Ovary (tissue), 9 donors: ENCODE measurements around the gene S100A13. TPM values are rescaled to one million over a fixed set of nuclear protein-coding genes. Genes with fewer than 3 reads are reported as not detected.

ENCODE experiments used
- DNase-seq, 5 donors: peaks; one replicate each; pipeline ENCODE4 v3.0.0-alpha.2; 2019 to 2020
- H3K27ac ChIP-seq, 2 donors: fragments of 200-600 bp; one replicate each; pipeline versions ENCODE4 v1.5.1 to v1.8.0; 2019 to 2022
- H3K27me3 ChIP-seq: fragments of 200-600 bp; one replicate; pipeline ENCODE4 v1.8.0; 2022
- H3K36me3 ChIP-seq: fragments of 200-600 bp; sonication (generic); one replicate; pipeline ENCODE4 v1.5.1; 2019
- H3K4me1 ChIP-seq: one replicate; pipeline ENCODE4 v1.8.1; 2013; ENCODE audit warnings: mild to moderate bottlenecking, moderate library complexity; ENCODE audit not compliant: insufficient read depth
- H3K4me3 ChIP-seq: fragments of 200-600 bp; sonication (generic); one replicate; pipeline ENCODE4 v1.5.1; 2017
- H3K9me3 ChIP-seq, 2 donors: fragments of 200-600 bp in 1 of 2; sonication (generic) in 1 of 2; one replicate each; pipeline versions ENCODE4 v1.5.1 to v1.8.1; 2013 to 2019; ENCODE audit warnings: mild to moderate bottlenecking in 1 of 2, moderate library complexity in 1 of 2
- CTCF ChIP-seq, 3 donors: fragments of 450-650 bp in 2 of 3; fragments of 200-600 bp in 1 of 3; IDR thresholded peaks; one replicate each; pipeline versions ENCODE4 v1.5.1 to v1.8.0; 2016 to 2022; ENCODE audit warnings: antibody characterized with exemption in 3 of 3, mild to moderate bottlenecking in 1 of 3
- EP300 ChIP-seq: sonication (generic); formaldehyde crosslinking; IDR thresholded peaks from one replicate; pipeline ENCODE4 v1.6.1; 2017; ENCODE audit warnings: antibody characterized with exemption
- POLR2A ChIP-seq: fragments of 450-650 bp; IDR thresholded peaks from one replicate; pipeline ENCODE4 v1.6.1; 2017; ENCODE audit warnings: antibody characterized with exemption, mild to moderate bottlenecking, moderate library complexity
- WGBS, 3 donors: extraction: QIAGEN DNeasy Blood & Tissue Kit in 1 of 3; methylation state at CpG; one replicate each; pipeline versions ENCODE4 v1.1.5 to v1.1.7; 2013 to 2017; 5-methylcytosine and 5-hydroxymethylcytosine counted together
- intact Hi-C, 4 donors: fragments of 100-400 bp; cut with DNase I; formaldehyde crosslinking; loops; one replicate each; pipeline versions ENCODE4 v1.11.0 to v1.15.1; 2022 to 2023
- polyA plus RNA-seq, 2 donors: library from polyadenylated mRNA; stranded (reverse); fragments of 200-250 nt in 1 of 2; fragments of 350-450 nt in 1 of 2; fragmentation: Illumina TruSeq in 1 of 2; extraction: RNeasy Lipid Tissue Mini Kit (QIAGEN cat#74804) in 1 of 2; gene quantifications; one replicate each; pipeline ENCODE4 v1.2.3, GENCODE V29; 2013 to 2014
- total RNA-seq, 7 donors: library from RNA; depleted of rRNA in 2 of 7; stranded (reverse); fragments of >200 nt in 2 of 7; fragmentation: NEBNext Ultra II Directional in 3 of 7; extraction: Animal tissue kit (Norgen Biotek cat#: 25700) in 3 of 7; gene quantifications; one replicate each; pipeline versions ENCODE4 v1.1.0 to v1.2.4, GENCODE V29; 2016 to 2023
- donor health status: DM: no; HTN: no; CAD: no; lungs with moderate emphysema.
- donor health status: DM: no; HTN: no; CAD: no.
- donor health status: Bipolar disorder and iron deficiency.
- donor health status: DM: yes; HTN: yes; CAD: no.
- donor health status: DM: no; HTN: no; CAD: no.
- donor health status: DM: yes; HTN: yes; CAD: no.

S100A13 gene
- total and polyA plus RNA-seq, 9 donors: 73.2 to 560 (median 125) TPM

- TF ChIP-seq CTCF (IDR thresholded peaks at IDR 0.05) (no peak), POLR2A (no peak), EP300 (no peak)
- H3K27ac ChIP-seq: no peak overlapping the region
- intact Hi-C loops: loop anchor here in 1 of 4 donors (10.0 kb wide), 1 partner anchor 50 kb away; no protein-coding TSS in a partner anchor
- peaks cover 3% of the 10 kb centered on the region for H3K4me1 ChIP-seq
- WGBS, 3 donors: 82 to 87% (median 86%) methylated on average over 10 of the region's 10 CpGs
- no peaks in the 10 kb centered on the region for H3K9me3 ChIP-seq
- no peaks in the 10 kb centered on the region for H3K36me3 ChIP-seq
- no peaks in the 10 kb centered on the region for H3K27me3 ChIP-seq
- DNase-seq: peak in 1 of 5 donors; percentile 8
- H3K4me3 ChIP-seq: no peak overlapping the region
Observed at GRCh38 chr1:153624965-153625611, 2.2 kb downstream of the S100A13 start.

GRCh38 chr1:153623101-153623500 is 4.2 kb downstream of the S100A13 start:
- Histone ChIP-seq H3K4me3 (no peak overlapping the region), H3K27ac (no peak overlapping the region), H3K4me1 (peaks cover 3% of the 10 kb centered on the region), H3K27me3 (no peaks in the 10 kb centered on the region), H3K9me3 (no peaks in the 10 kb centered on the region), H3K36me3 (no peaks in the 10 kb centered on the region)
- intact Hi-C loops: loop anchor here in 1 of 4 donors (10.0 kb wide), 1 partner anchor 48 kb away; no protein-coding TSS in a partner anchor
- DNase-seq: peak in 1 of 5 donors; percentile 1
- no peak for TF ChIP-seq EP300
- no peak for TF ChIP-seq CTCF (IDR thresholded peaks at IDR 0.05)
- TF ChIP-seq POLR2A: no peak
- WGBS, 3 donors: 78 to 87% (median 84%) methylated on average over 7 of the region's 7 CpGs

- H3K4me3 ChIP-seq: no peak overlapping the region
- intact Hi-C loops: loop anchor here in 1 of 4 donors (5.0 kb wide), 1 partner anchor 37 kb away; no protein-coding TSS in a partner anchor
- WGBS, 3 donors: 93 to 100% (median 93%) methylated on average over 6 of the region's 6 CpGs
- H3K4me1 ChIP-seq: peaks cover 9% of the 10 kb centered on the region
- H3K27ac ChIP-seq: no peak overlapping the region
- TF ChIP-seq CTCF (IDR thresholded peaks at IDR 0.05): no peak
- no peak for TF ChIP-seq EP300
- TF ChIP-seq POLR2A: no peak
- no peaks in the 10 kb centered on the region for H3K36me3 ChIP-seq
- no peaks in the 10 kb centered on the region for H3K27me3 ChIP-seq
- H3K9me3 ChIP-seq: no peaks in the 10 kb centered on the region
- DNase-seq: peak in 1 of 5 donors; percentile 24
Observed at GRCh38 chr1:153619171-153619570, 8.1 kb downstream of the S100A13 start.

GRCh38 chr1:153617663-153618062 is 9.6 kb downstream of the S100A13 start:
- intact Hi-C loops: loop anchor here in 1 of 4 donors (5.0 kb wide), 1 partner anchor 35 kb away; no protein-coding TSS in a partner anchor
- Histone ChIP-seq H3K27ac (no peak overlapping the region), H3K27me3 (no peaks in the 10 kb centered on the region), H3K4me1 (peaks cover 11% of the 10 kb centered on the region), H3K9me3 (no peaks in the 10 kb centered on the region), H3K4me3 (no peak overlapping the region), H3K36me3 (no peaks in the 10 kb centered on the region)
- TF ChIP-seq POLR2A: no peak
- peak in 1 of 3 donors; percentile 60 for TF ChIP-seq CTCF (IDR thresholded peaks at IDR 0.05)
- no peak for TF ChIP-seq EP300
- WGBS, 3 donors: 25 to 46% (median 27%) methylated on average over 6 of the region's 6 CpGs
- DNase-seq: peak in 4 of 5 donors; percentile 49 to 79 (median 70)
